ENCODE data around the gene PAX7.

The PAX7 gene

DNA sequence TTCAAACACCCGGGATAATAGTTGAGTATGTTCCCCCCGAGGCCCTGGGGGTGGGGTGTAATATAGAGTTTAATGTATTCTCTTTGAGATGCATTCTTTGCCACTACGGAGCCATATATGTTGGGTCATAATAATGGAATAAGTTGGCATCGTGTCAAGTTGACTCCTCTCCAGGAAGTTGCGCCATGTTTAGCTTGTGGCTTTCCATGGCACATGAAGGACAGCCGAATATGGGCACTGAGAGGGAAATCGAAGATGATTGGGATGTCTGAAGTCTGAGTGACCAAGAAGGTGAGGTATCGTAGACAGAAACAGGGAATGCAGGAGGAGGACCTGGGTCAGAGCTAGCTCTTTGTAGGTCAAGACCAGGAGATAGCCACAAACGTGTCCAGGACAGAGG is 92.6 kb downstream of the PAX7 start:
- TF ChIP-seq, protein P1, sequence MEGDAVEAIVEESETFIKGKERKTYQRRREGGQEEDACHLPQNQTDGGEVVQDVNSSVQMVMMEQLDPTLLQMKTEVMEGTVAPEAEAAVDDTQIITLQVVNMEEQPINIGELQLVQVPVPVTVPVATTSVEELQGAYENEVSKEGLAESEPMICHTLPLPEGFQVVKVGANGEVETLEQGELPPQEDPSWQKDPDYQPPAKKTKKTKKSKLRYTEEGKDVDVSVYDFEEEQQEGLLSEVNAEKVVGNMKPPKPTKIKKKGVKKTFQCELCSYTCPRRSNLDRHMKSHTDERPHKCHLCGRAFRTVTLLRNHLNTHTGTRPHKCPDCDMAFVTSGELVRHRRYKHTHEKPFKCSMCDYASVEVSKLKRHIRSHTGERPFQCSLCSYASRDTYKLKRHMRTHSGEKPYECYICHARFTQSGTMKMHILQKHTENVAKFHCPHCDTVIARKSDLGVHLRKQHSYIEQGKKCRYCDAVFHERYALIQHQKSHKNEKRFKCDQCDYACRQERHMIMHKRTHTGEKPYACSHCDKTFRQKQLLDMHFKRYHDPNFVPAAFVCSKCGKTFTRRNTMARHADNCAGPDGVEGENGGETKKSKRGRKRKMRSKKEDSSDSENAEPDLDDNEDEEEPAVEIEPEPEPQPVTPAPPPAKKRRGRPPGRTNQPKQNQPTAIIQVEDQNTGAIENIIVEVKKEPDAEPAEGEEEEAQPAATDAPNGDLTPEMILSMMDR (IDR thresholded peaks at IDR 0.05; ENCODE audit: insufficient read depth, low read length, poor library complexity, severe bottlenecking): no peak
- Histone ChIP-seq H3K4me3 (replicated peaks; ENCODE audit: low read depth, low read length) (no peak overlapping the region), H3K27me3 (replicated peaks; ENCODE audit: control insufficient read depth, insufficient read depth, low read length) (peaks cover 2% of the 10 kb centered on the region), H3K36me3 (ENCODE audit: control insufficient read depth, insufficient read depth, low read length) (no peaks in the 10 kb centered on the region)
- DNase-seq (ENCODE audit: extremely low read depth, insufficient read length): no peak

DNA sequence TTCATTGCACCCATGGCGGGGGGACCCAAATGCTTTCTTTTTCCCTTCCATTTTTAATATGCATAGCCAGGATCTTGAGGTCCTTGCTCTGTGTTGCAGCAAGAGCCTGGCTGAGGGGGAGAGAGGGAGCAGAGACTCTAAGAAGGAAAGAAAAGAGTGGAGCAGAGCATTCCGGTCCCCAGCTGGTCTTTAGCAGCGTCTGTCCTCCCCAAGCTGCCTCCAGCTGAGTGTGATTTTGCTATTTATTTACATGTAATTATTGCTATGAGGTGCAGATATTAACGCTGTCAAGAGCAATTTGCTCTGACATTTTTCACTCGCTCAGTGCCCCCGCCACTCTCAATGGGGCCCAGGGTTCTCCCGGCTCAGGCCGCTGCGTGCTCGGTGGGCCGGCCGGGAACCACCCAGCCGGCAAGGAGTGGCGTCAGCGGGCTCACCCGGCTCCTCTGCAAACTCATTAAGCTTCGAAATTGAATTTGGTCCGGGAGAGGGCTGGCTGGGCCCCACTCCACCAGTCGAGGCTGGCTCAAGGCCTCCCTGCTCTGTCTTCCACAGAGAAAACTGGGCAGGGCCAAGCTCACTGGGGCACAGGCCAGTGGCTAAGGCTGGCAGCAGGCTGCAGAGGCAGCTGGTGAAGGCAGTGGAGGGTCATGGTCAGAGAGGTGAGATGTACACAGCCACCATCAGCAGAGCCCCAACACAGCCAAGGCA is 93.2 kb downstream of the PAX7 start:
- Histone ChIP-seq H3K4me3 (replicated peaks; ENCODE audit: low read depth, low read length) (no peak overlapping the region), H3K36me3 (ENCODE audit: control insufficient read depth, insufficient read depth, low read length) (no peaks in the 10 kb centered on the region), H3K27me3 (replicated peaks; ENCODE audit: control insufficient read depth, insufficient read depth, low read length) (peaks cover 2% of the 10 kb centered on the region)
- no peak for DNase-seq (ENCODE audit: extremely low read depth, insufficient read length)
- TF ChIP-seq, protein P1 (IDR thresholded peaks at IDR 0.05; ENCODE audit: insufficient read depth, low read length, poor library complexity, severe bottlenecking): no peak

DNA sequence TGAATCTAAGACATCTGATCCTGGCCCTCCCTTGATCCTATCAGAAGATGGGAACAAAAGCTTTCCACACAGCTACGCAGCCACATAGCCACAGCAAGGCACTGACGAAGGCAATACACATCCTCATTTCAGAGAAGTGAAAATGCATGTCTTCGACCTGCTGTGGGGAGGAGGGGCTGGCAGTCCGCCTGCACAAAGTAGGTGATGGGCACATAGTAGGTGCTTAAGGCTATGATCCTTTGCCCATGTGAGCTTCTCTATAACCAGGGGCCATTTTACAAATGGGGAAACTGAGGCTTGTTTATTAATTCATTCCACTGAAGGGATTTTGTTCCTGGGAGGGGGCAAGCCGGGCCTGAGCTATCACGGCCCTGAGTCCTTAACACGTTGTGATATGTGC is 94.2 kb downstream of the PAX7 start:
- H3K4me3 ChIP-seq (replicated peaks; ENCODE audit: low read depth, low read length): no peak overlapping the region
- H3K27me3 ChIP-seq (replicated peaks; ENCODE audit: control insufficient read depth, insufficient read depth, low read length): peaks cover 2% of the 10 kb centered on the region
- TF ChIP-seq, protein P1 (IDR thresholded peaks at IDR 0.05; ENCODE audit: insufficient read depth, low read length, poor library complexity, severe bottlenecking): no peak
- no peaks in the 10 kb centered on the region for H3K36me3 ChIP-seq (ENCODE audit: control insufficient read depth, insufficient read depth, low read length)
- no peak for DNase-seq (ENCODE audit: extremely low read depth, insufficient read length)

DNA sequence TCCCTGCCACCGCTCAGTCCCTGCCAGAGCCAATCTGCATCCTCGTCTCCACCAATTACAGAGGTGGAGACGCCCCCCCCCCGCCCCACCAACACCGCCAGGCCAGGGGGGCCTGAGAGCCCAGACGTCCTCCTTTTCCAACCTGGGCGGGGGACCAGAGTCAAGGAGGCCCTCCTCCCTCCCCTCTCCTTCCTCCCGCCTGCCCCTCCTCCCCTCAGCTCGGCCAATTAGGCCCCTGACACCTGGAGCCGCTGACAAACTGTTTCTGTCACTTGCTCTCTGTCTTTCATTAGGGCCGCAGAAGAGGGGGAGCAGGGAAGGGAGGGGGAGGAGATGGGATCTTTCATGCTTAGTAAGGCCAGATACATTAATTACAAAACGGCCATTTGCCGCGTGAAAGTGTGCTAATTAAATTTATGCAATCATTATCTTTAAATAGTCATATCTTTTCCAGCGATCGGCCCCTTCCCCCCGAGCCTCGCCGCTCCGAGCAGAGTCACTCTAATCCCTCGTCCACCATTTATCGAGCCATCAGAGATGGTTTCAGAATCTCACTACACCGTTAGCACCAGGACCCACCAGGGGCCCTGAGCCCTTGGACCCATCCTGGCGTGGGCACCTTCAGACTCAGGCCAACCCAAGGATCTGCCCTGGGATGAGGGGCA is 94.7 kb downstream of the PAX7 start:
- H3K36me3 ChIP-seq (ENCODE audit: control insufficient read depth, insufficient read depth, low read length): no peaks in the 10 kb centered on the region
- TF ChIP-seq, protein P1 (IDR thresholded peaks at IDR 0.05; ENCODE audit: insufficient read depth, low read length, poor library complexity, severe bottlenecking): no peak
- H3K27me3 ChIP-seq (replicated peaks; ENCODE audit: control insufficient read depth, insufficient read depth, low read length): no peaks in the 10 kb centered on the region; the same call in none of the 2 replicates
- no peak overlapping the region for H3K4me3 ChIP-seq (replicated peaks; ENCODE audit: low read depth, low read length)
- DNase-seq (ENCODE audit: extremely low read depth, insufficient read length): no peak

DNA sequence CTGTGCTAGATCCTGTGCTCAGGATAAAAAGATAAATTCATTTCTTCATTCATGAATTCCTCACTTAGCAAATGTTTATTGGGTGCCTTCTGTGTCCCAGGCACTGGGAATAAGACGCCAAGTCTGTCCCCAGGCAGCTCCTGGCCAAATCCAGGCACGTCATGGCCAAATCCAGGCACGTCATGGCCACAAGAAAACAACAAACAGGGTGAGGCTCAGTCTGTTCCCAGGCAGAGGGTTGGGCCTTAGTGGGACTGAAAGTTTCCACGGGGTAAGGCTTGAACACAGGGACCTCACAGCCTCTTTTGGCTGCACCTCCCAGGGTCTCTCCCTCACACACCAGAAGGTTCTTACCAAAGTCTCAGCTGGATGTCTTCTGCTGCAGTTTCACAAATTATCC is 95.7 kb downstream of the PAX7 start:
- DNase-seq (ENCODE audit: extremely low read depth, insufficient read length): no peak
- Histone ChIP-seq H3K27me3 (replicated peaks; ENCODE audit: control insufficient read depth, insufficient read depth, low read length) (no peaks in the 10 kb centered on the region; the same call in none of the 2 replicates), H3K36me3 (ENCODE audit: control insufficient read depth, insufficient read depth, low read length) (no peaks in the 10 kb centered on the region), H3K4me3 (replicated peaks; ENCODE audit: low read depth, low read length) (no peak overlapping the region)
- TF ChIP-seq, protein P1 (IDR thresholded peaks at IDR 0.05; ENCODE audit: insufficient read depth, low read length, poor library complexity, severe bottlenecking): no peak

All from GM06990 (cell line).